HG03378 (cell line): ENCODE results near the gene POM121.
"Not testable (repeated sequence)": the region's sequence is repeated elsewhere in the genome, so short reads cannot be mapped to it uniquely, and the experiment has no call there.

Source experiments
- ATAC-seq: cut with Tn5 transposase; IDR thresholded peaks from one replicate; pipeline ENCODE4 v1.9.1; 2021; ENCODE audit warnings: mild to moderate bottlenecking, moderate library complexity; ENCODE audit not compliant: unreplicated experiment

Gene POM121

GRCh38 chr7:72990146-72990913, 65.4 kb downstream of the POM121 start:
- not testable (repeated sequence) for ATAC-seq

DNA sequence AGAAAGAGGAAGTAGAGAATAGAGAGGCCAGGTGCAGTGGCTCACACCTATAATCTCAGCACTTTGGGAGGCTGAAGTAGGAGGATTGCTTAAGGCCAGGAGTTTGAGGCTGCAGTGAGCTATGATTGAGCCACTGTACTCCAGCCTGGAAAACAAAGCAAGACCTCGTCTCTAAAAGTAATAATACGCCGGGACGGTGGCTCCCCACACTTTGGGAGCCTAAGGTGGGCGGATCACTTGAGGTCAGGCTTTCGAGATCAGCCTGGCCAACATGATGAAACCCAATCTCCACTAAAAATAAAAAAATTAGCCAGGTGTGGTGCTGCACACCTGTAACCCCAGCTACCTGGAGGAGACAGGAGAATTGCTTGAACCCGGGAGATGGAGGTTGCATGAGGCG, 70.6 kb downstream of the POM121 start:
- ATAC-seq, result not testable (repeated sequence)

DNA sequence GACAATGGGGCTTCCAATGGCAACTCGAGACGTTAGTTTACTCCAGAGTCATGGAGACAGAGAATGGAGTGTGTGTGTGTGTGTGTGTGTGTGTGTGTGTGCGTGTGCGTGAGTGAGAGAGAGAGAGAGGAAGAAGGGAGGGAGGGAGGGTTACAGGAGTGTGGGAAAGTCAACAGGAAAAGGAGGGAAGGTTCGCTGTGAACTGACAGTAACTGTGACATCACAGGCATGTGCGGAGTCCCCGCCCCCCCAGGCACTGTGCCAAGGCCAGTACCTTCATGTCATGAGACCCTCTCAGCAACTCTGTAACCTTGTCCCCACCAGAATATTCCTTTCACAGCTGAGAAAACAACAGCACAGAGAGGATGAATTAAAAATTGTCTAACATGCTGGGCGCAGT, 72.6 kb downstream of the POM121 start:
- ATAC-seq, result not testable (repeated sequence)

GRCh38 chr7:72997887-72998468, 73.1 kb downstream of the POM121 start:
- ATAC-seq, result not testable (repeated sequence)
